A549 (cell line): ENCODE results near the gene TCFL5. TPM values are rescaled to one million over a fixed set of nuclear protein-coding genes. Genes with fewer than 3 reads are reported as not detected.

Experiments
- ATAC-seq, 2 experiments: fragments of 200-7000 bp in 1 of 2; fragments of >200 bp in 1 of 2; cut with Nextera tagmentation in 1 of 2; cut with Tn5 transposase in 1 of 2; 3 replicates each; pipeline versions ENCODE4 v1.8.0 to v1.9.1; 2018 to 2020; ENCODE audit warnings: mild to moderate bottlenecking in 1 of 2, moderate library complexity in 1 of 2
- CTCF ChIA-PET: fragments of 300-600 bp; sonication (Branson Sonifier 250); formaldehyde crosslinking; extraction: SDS; loops from one replicate; lab custom pipeline; 2021; ENCODE audit warnings: antibody characterized with exemption, inconsistent platforms; lab: Yijun Ruan, JAX
- POLR2A ChIA-PET: fragments of 350-600 bp; formaldehyde crosslinking; extraction: SDS; loops from one replicate; lab custom pipeline; 2021; ENCODE audit warnings: antibody characterized with exemption, inconsistent platforms; lab: Yijun Ruan, JAX
- DNase-seq, 2 experiments: peaks; one replicate each; pipeline versions ENCODE4 v3.0.0 to v3.0.0-alpha.2; 2011 to 2016; ENCODE audit warnings: low read depth in 1 of 2, low spot score in 1 of 2
- FAIRE-seq: peaks from 2 replicates; lab custom pipeline; 2011; peaks lifted over from hg19 to GRCh38; lab: Jason Lieb, UNC
- H3K27ac ChIP-seq, 2 experiments: fragments of >200 bp; sonication (Bioruptor Twin); formaldehyde crosslinking; 3 replicates each; pipeline ENCODE4 v1.5.1; 2016 to 2017
- H3K4me1 ChIP-seq: fragments of >200 bp; sonication (Bioruptor Twin); formaldehyde crosslinking; 3 replicates; pipeline ENCODE4 v1.6.1; 2016
- H3K4me2 ChIP-seq: fragments of >200 bp; sonication (Bioruptor Twin); formaldehyde crosslinking; 3 replicates; pipeline ENCODE4 v1.6.1; 2016
- H3K4me3 ChIP-seq: fragments of >200 bp; sonication (Bioruptor Twin); formaldehyde crosslinking; 3 replicates; pipeline ENCODE4 v1.5.1; 2016
- H3K9me3 ChIP-seq: fragments of >200 bp; sonication (Bioruptor Twin); formaldehyde crosslinking; 3 replicates; pipeline ENCODE4 v1.6.1; 2016
- BHLHE40 ChIP-seq: IDR thresholded peaks from 2 replicates; pipeline ENCODE4 v1.6.1; 2012; ENCODE audit warnings: low read depth, low read length, inconsistent platforms
- CBX2 ChIP-seq: fragments of 200-600 bp; sonication (generic); IDR thresholded peaks from 2 replicates; pipeline ENCODE4 v1.6.1; 2016; ENCODE audit warnings: low read depth, mild to moderate bottlenecking, borderline replicate concordance
- CEBPB ChIP-seq, 2 experiments: fragments of >200 bp in 1 of 2; sonication (Bioruptor Twin) in 1 of 2; formaldehyde crosslinking in 1 of 2; IDR thresholded peaks; 2 replicates each; pipeline ENCODE4 v1.6.1; 2012 to 2016
- CHD2 ChIP-seq: fragments of 150-350 bp; IDR thresholded peaks from 2 replicates; pipeline ENCODE4 v1.6.1; 2014; ENCODE audit warnings: low read length; ENCODE audit not compliant: partially characterized antibody
- E2F6 ChIP-seq: IDR thresholded peaks from 2 replicates; pipeline ENCODE4 v1.6.1; 2012; ENCODE audit warnings: low read depth, borderline replicate concordance
- EHF ChIP-seq: fragments of 250-450 bp; sonication (Bioruptor Pico); IDR thresholded peaks from 2 replicates; pipeline ENCODE4 v1.5.0; 2020; ENCODE audit warnings: mild to moderate bottlenecking
- ELK1 ChIP-seq: fragments of 150-350 bp; IDR thresholded peaks from 2 replicates; pipeline ENCODE4 v1.6.1; 2014; ENCODE audit warnings: low read depth, mild to moderate bottlenecking, low read length
- FOSB ChIP-seq: fragments of 250-450 bp; sonication (Bioruptor Pico); IDR thresholded peaks from 2 replicates; pipeline ENCODE4 v1.5.0; 2020; ENCODE audit warnings: mild to moderate bottlenecking, moderate library complexity
- FOSL2 ChIP-seq, 2 experiments: fragments of 450-650 bp in 1 of 2; fragments of >200 bp in 1 of 2; sonication (Bioruptor Twin) in 1 of 2; formaldehyde crosslinking; IDR thresholded peaks; 2 replicates each; pipeline versions ENCODE4 v1.5.0 to v1.6.1; 2016 to 2020; ENCODE audit warnings: mild to moderate bottlenecking in 1 of 2, moderate library complexity in 1 of 2
- FOXS1 ChIP-seq: fragments of 250-450 bp; sonication (Bioruptor Pico); IDR thresholded peaks from 2 replicates; pipeline ENCODE4 v1.5.0; 2020; ENCODE audit warnings: mild to moderate bottlenecking, moderate library complexity
- HDAC2 ChIP-seq: fragments of 200-600 bp; sonication (generic); IDR thresholded peaks from 2 replicates; pipeline ENCODE4 v1.6.1; 2016
- HES2 ChIP-seq: fragments of >200 bp; sonication (Bioruptor Twin); formaldehyde crosslinking; IDR thresholded peaks from 2 replicates; pipeline ENCODE4 v1.6.1; 2016
- HOXB5 ChIP-seq: fragments of 250-450 bp; sonication (Bioruptor Pico); IDR thresholded peaks from 2 replicates; pipeline ENCODE4 v1.5.0; 2020; ENCODE audit warnings: mild to moderate bottlenecking, moderate library complexity
- KDM1A ChIP-seq: fragments of 200-600 bp; sonication (generic); IDR thresholded peaks from 2 replicates; pipeline ENCODE4 v1.6.1; 2016; ENCODE audit warnings: low read depth, mild to moderate bottlenecking
- KDM5A ChIP-seq: fragments of 200-600 bp; sonication (generic); IDR thresholded peaks from 2 replicates; pipeline ENCODE4 v1.6.1; 2016; ENCODE audit warnings: antibody characterized with exemption, mild to moderate bottlenecking
- MAFK ChIP-seq: fragments of 450-650 bp; IDR thresholded peaks from 2 replicates; pipeline ENCODE4 v1.6.1; 2014; ENCODE audit not compliant: partially characterized antibody
- MYC ChIP-seq: IDR thresholded peaks from 2 replicates; pipeline ENCODE4 v1.6.1; 2012; ENCODE audit warnings: mild to moderate bottlenecking, inconsistent platforms, low read length, improper control_type of control experiment, borderline replicate concordance
- NFE2L2 ChIP-seq: fragments of 150-350 bp; conservative IDR thresholded peaks from 2 replicates; pipeline ENCODE4 v1.6.1; 2014; ENCODE audit warnings: low read length
- NPAS2 ChIP-seq: fragments of 250-450 bp; sonication (Bioruptor Pico); IDR thresholded peaks from 2 replicates; pipeline ENCODE4 v1.8.0; 2022; ENCODE audit warnings: mild to moderate bottlenecking, moderate library complexity, borderline replicate concordance
- PHF8 ChIP-seq: fragments of 200-600 bp; sonication (generic); IDR thresholded peaks from 2 replicates; pipeline ENCODE4 v1.6.1; 2016; ENCODE audit warnings: low read depth, mild to moderate bottlenecking, antibody characterized with exemption, moderate library complexity, borderline replicate concordance
- POLR2A ChIP-seq: IDR thresholded peaks from 2 replicates; pipeline ENCODE4 v1.6.1; 2012; ENCODE audit warnings: mild to moderate bottlenecking, low read length
- RAD21 ChIP-seq, 2 experiments: fragments of >200 bp in 1 of 2; sonication (Bioruptor Twin) in 1 of 2; formaldehyde crosslinking in 1 of 2; IDR thresholded peaks in 1 of 2; conservative IDR thresholded peaks in 1 of 2; 2 replicates in 1 of 2; 3 replicates in 1 of 2; pipeline ENCODE4 v1.6.1; 2012 to 2018; ENCODE audit warnings: inconsistent platforms in 1 of 2
- RARB ChIP-seq: fragments of 250-450 bp; sonication (Bioruptor Pico); IDR thresholded peaks from 2 replicates; pipeline ENCODE4 v1.8.0; 2021; ENCODE audit warnings: mild to moderate bottlenecking, moderate library complexity
- RCOR1 ChIP-seq: fragments of 150-350 bp; IDR thresholded peaks from 2 replicates; pipeline ENCODE4 v1.6.1; 2014; ENCODE audit warnings: antibody characterized with exemption, low read length, low read depth
- RFX5 ChIP-seq: fragments of 450-650 bp; IDR thresholded peaks from 2 replicates; pipeline ENCODE4 v1.7.1; 2014; ENCODE audit warnings: antibody characterized with exemption, mild to moderate bottlenecking, moderate library complexity
- RNF2 ChIP-seq: fragments of 200-600 bp; sonication (generic); IDR thresholded peaks from 2 replicates; pipeline ENCODE4 v1.6.1; 2016; ENCODE audit warnings: low read depth, mild to moderate bottlenecking, antibody characterized with exemption, moderate library complexity, borderline replicate concordance
- SMC3 ChIP-seq: fragments of >200 bp; sonication (Bioruptor Twin); formaldehyde crosslinking; IDR thresholded peaks from 3 replicates; pipeline ENCODE4 v1.6.1; 2018; ENCODE audit warnings: inconsistent platforms
- TFCP2L1 ChIP-seq: fragments of 250-450 bp; sonication (Bioruptor Pico); IDR thresholded peaks from 2 replicates; pipeline ENCODE4 v1.5.0; 2021; ENCODE audit warnings: mild to moderate bottlenecking
- USF2 ChIP-seq: fragments of 450-650 bp; IDR thresholded peaks from 2 replicates; pipeline ENCODE4 v1.6.1; 2014; ENCODE audit warnings: antibody characterized with exemption
- ZSCAN20 ChIP-seq: fragments of 250-450 bp; sonication (Bioruptor Pico); IDR thresholded peaks from 2 replicates; pipeline ENCODE4 v1.8.0; 2022; ENCODE audit warnings: mild to moderate bottlenecking, moderate library complexity
- WGBS: methylation state at CpG from one replicate; pipeline ENCODE4 v1.1.6; 2017; ENCODE audit errors: missing lambda C conversion rate; 5-methylcytosine and 5-hydroxymethylcytosine counted together
- polyA plus RNA-seq, 4 experiments: library from polyadenylated mRNA; depleted of rRNA in 3 of 4; stranded (reverse); fragments of >200 nt; fragmentation: RNase III in 1 of 4; extraction: RNeasy Plus Mini Kit Qiagen cat#74134 plus additional on column Dnase treatment in 1 of 4; gene quantifications; 2 replicates in 3 of 4; 3 replicates in 1 of 4; pipeline ENCODE4 v1.2.3, GENCODE V29; 2011 to 2017

The TCFL5 gene
- polyA plus RNA-seq, 2 of the 4 experiments (the other 2 are of a cell fraction) = 5.6 to 7.1 TPM

GRCh38 chr20:62814060-62814708, 47.4 kb downstream of the TCFL5 start (continued):
- TF ChIP-seq RNF2 (no peak), TFCP2L1 (no peak), POLR2A (no peak), USF2 (no peak), EHF (CRISPR knock-in tag) (no peak)

GRCh38 chr20:62813588-62813987, 48.0 kb downstream of the TCFL5 start:
- H3K9me3 ChIP-seq = no peaks in the 10 kb centered on the region
- 86% methylated on average over 6 of the region's 13 CpGs for WGBS
- FAIRE-seq = no peak
- no peak overlapping the region for H3K4me2 ChIP-seq
- ChIA-PET CTCF (no interaction called here), POLR2A (no interaction called here)
- no peak overlapping the region for H3K4me3 ChIP-seq
- peaks cover 25% of the 10 kb centered on the region for H3K4me1 ChIP-seq
- no peak for DNase-seq
- no peak for ATAC-seq
- H3K27ac ChIP-seq = no peak overlapping the region
- TF ChIP-seq KDM1A = no peak
- no peak for TF ChIP-seq NFE2L2
- no peak for TF ChIP-seq POLR2A
- no peak for TF ChIP-seq MYC
- TF ChIP-seq KDM5A = no peak
- no peak for TF ChIP-seq BHLHE40
- TF ChIP-seq MAFK = no peak
- no peak for TF ChIP-seq HDAC2
- TF ChIP-seq TFCP2L1 = no peak
- no peak for TF ChIP-seq CEBPB (IDR thresholded peaks at IDR 0.05)
- TF ChIP-seq FOSB (CRISPR knock-in tag) = no peak

GRCh38 chr20:62812907-62813200, 48.8 kb downstream of the TCFL5 start:
- no peak for FAIRE-seq
- CTCF ChIA-PET = no interaction called here
- TF ChIP-seq RAD21 (conservative IDR thresholded peaks at IDR 0.05 in 1 of 2, IDR thresholded peaks at IDR 0.05 in 1 of 2) (no peak), KDM1A (no peak), ELK1 (no peak), NPAS2 (no peak), RARB (CRISPR knock-in tag) (no peak), RCOR1 (no peak), POLR2A (no peak)

GRCh38 chr20:62812181-62812906, 49.3 kb downstream of the TCFL5 start:
- Histone ChIP-seq H3K4me3 (no peak overlapping the region), H3K4me1 (peaks cover 18% of the 10 kb centered on the region; the same call in 2 of the 3 replicates), H3K4me2 (no peak overlapping the region), H3K9me3 (no peaks in the 10 kb centered on the region), H3K27ac (no peak overlapping the region)
- ATAC-seq = no peak
- WGBS = 95% methylated on average over 43 of the region's 43 CpGs
- CTCF ChIA-PET = no interaction called here
- no peak for FAIRE-seq
- POLR2A ChIA-PET = no interaction called here
- no peak for DNase-seq
- no peak for TF ChIP-seq CHD2
- no peak for TF ChIP-seq RFX5
- TF ChIP-seq FOSL2 (IDR thresholded peaks at IDR 0.05) = no peak
- TF ChIP-seq FOSL2 (CRISPR knock-in tag; IDR thresholded peaks at IDR 0.05) = no peak
- TF ChIP-seq HOXB5 (CRISPR knock-in tag) = no peak
- TF ChIP-seq NFE2L2 = no peak
- no peak for TF ChIP-seq E2F6
- no peak for TF ChIP-seq PHF8
- no peak for TF ChIP-seq ZSCAN20
- no peak for TF ChIP-seq FOXS1 (CRISPR knock-in tag)
- no peak for TF ChIP-seq RARB (CRISPR knock-in tag)
- TF ChIP-seq SMC3 = no peak
- TF ChIP-seq NPAS2 = no peak
- no peak for TF ChIP-seq CBX2
- TF ChIP-seq RNF2 = no peak
- no peak for TF ChIP-seq HES2

More at GRCh38 chr20:62812907-62813200, 48.8 kb downstream of the TCFL5 start:
- Histone ChIP-seq H3K4me1 (peaks cover 17% of the 10 kb centered on the region; the same call in 2 of the 3 replicates), H3K4me2 (no peak overlapping the region), H3K4me3 (no peak overlapping the region), H3K9me3 (no peaks in the 10 kb centered on the region), H3K27ac (no peak overlapping the region)
- DNase-seq = no peak
- no peak for ATAC-seq
- WGBS = 94% methylated on average over 11 of the region's 11 CpGs
- POLR2A ChIA-PET = no interaction called here
